NCI-H2029 treated with DMSO at 0.1 percent for 48 hours (cell line): ENCODE results near the gene ZNF827.
"Not testable (repeated sequence)": the region's sequence is repeated elsewhere in the genome, so short reads cannot be mapped to it uniquely, and the experiment has no call there.

Experiments used
- DNase-seq: peaks from one replicate; lab custom pipeline; 2025; lab: John Stamatoyannopoulos, UW

The ZNF827 gene

DNA sequence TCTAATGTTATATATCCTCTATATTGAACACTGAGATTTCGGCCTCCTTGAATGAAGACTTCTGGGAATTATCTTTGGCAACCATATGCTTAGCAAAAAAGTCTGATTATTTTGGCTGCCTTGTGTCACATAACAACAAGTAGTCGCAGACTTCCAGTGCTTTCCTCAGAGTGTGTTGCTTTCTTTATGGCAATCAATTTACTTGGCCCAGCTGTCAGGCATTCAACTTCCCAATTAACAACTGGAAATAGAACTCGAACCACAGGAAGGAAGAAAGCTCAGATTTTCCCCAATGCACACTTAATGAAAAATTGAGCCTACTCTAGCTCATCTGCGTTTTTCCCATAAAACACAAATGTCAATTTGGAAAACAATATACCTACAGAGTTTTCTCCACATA lies 71.6 kb downstream of the ZNF827 start:
- DNase-seq: no peak

DNA sequence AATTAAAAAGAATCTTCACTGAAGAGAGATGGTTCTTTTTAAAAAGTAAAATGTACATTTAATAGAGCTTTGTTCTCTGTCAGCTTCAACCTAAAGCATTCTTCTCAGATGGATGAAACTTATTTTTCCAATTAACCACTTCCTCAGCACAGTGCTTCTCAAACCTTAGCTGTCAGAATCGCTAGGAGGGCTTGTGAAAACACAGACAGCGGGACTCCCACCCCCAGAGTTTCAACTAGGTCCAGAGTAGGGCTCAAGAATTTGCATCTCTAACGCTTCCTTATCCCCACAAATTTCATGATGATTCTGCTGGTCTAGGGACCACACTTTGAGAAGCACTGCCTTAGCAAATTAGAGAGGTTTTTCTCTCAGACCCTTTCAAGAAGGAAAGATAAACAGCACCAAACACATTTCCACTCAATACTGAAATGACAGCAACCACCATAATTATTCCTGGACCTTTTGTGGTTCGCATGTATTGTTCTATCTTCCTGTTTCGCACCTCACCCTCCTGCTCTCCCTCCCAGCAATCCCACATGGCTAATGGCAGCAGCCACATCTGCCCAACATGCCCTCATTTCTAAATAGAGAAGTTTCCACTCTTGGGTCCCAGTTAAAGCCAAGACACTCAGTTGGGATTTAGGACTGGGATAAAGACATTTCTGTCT lies 73.2 kb downstream of the ZNF827 start:
- DNase-seq: no peak

DNA sequence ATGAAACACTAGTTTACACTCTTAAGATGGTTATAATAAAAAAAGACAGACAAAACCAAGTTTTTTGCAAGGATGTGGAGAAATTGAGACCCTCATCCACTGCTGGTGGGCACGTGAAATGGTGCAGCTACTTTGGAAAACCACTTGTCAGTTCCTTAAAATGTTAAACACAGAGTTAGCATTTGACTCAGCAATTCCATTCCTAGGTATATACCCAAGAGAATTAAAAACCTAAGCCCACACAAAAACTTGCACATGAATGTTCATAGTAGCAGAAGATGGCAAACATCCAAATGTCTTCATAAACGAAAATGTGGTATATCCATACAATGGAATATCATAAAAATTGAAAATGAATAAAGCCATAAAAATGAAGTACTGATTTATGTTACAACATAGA lies 75.4 kb downstream of the ZNF827 start:
- DNase-seq: no peak

DNA sequence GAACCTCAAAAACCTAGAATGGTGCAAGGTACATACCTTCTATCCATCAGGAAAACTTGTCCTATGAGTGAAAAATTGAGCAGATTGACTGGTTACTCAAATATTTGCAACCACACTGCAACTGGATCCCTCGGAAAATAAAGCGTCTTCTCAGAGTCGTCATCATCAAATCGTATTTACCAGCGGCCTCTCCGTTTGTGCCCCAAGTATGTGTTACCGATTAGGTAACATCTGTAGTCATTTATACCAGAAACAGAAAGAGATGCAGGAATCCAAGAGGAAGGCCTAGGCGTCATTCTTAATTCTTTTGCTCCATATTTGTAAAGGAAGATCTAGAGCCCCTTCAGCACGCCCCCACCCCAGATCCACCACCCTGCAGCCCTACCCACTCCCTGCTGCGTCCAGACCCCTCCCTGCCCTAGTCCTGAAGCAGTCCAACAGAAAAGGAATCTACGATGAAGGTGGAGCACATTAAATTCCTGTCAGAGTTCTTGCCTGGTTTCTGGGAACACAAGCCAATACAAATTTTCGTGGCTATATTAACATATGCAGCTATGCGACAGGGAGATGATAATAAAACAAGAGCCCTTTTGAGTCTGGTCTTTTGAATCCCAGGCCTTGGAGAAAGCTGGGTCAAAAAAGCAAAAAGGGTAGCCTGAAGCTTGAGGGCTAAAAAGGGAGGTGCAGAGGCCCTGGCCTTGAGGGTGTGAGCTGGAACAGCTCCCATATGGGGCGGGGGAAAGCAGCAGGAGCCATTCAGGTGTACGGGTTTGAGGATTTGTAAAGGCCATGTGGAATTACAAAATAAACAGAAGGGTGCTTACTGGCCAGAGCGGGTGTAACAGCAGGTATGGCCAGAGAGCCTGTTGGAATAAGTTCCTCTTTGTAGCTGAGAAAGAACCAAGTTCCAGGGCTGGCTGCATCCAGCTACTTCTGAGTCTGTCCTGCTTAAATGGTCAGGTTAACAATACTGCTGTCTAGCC lies 77.0 kb downstream of the ZNF827 start:
- no peak for DNase-seq

DNA sequence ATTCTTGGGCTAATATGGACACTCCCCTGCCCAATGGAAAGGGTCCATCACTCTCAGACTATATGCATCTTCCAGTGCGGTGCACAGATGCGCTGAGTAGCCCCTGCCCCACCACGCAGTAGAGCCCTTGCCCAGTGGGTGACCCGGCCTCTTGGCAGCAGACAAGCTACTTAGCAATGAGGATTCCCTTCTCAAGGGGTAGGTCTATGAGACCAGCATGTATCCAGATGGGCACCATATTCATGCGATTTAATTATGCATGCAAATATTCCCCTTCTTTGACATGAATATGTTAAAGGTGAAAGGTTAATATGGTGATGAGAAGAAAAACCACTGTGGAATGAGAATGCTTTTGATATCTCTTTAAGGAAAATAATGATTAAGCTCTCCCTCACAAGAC lies 77.7 kb downstream of the ZNF827 start:
- DNase-seq: no peak

DNA sequence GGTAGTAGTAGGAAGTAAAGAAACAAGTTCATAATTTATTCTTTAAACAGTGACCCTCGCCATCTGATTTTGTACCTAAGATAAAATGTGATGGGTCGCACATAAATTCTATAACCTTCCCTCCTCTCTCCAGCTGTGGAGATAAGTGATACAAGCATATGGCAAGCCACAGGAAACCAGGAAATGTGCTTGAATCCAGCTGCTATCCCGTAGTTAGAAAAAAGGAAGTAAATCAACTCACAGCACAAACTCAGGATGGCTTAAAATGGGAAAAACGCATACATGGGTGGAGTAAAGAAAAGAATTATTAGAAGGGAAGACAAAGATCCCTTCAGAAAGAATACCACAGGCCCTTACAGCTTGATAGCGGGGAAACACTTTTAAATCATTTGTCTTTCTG lies 78.2 kb downstream of the ZNF827 start:
- DNase-seq: no peak

DNA sequence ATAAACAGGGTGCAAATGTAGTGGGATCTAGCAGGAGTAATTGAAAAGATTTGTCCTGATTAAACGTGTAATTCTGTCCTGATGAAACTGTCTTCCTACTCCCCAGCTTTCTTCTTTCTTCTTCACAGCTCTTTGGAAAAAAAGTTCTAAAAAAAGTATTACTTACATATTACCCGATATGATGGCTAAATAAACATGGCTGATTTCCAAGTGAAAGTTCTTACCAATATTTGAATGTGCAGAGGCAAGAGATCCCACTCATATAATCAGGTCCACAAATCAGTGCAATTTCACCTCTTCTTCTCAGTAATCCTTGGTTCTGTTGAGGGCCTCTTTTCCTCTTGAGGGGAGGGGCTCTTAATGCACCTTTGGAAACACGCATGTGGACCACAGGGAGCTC lies 78.7 kb downstream of the ZNF827 start:
- no peak for DNase-seq

DNA sequence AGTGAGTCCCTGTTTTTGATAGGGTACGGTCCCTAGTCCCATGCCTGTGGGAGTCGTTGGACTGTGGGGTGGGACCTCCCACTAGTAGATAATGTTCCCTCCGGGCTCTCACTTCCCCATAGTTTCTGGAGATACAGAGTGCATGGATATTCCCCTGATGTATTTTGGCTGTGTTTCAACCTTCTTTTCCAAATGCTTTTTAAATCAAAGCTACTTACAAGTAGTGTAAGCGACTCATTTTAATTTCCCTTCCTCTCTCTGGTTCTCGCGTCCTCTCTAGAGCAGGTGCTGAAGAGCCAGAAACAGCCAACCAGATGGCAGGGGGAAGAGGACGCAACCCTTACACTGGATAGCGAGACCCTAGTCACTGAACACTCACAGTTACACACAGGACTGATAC lies 79.2 kb downstream of the ZNF827 start:
- no peak for DNase-seq

DNA sequence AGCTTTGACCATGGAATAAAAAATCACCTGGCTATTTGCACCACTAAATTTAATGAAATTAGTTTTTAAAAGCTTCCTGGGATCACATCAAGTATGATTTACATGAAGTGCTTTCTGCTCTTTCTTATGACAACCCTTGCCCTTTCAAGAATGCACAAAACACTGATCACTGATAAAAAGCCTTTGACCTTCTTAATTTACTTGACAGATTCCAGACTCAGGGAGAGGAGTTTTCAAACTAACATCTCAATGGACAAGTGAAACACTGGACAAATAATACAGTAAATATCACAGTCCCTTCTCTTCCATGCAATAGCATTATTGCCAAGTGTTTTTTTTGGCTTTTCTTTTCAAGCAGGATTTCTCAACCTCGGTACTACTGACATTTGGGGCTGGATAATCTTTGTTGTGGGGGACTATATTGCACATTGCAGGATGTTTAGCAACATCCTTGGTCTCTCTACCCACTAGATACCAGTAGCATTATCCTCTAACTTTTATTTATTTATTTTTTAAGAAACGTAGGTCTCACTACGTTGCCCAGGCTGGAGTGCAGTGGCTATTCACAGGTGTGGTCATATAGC lies 86.3 kb downstream of the ZNF827 start:
- no peak for DNase-seq

DNA sequence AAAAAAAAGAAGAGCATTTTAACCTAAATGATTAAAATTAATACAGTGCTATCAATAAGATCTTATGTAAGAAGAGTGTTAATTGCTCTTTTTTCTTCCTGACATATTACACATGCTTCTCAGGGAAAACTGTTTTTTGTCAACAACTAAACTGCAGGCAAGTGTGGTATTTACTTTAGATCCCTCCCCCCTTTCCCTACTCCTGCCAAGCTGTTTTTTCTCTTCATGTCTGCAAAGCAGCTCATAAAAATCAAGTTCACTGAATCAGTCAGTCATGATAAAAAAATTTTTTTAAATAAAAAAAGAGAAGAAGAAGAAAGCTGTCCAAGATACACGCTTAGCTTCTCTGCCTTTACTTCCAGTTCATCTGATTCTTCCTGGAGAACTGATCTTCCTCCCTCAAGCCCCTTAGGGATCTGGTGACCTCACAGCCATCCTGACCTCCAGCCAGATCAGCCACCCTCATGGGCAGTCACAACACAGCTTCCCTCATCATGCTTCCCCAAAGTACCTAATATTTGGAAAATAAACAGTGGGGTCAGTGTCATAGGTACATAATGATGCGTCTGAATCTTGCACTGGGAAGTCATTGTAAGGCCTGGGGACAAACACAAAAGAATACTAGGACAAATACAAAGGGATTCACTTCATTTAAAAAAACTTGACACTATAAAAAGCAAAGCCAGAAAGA lies 87.0 kb downstream of the ZNF827 start:
- DNase-seq: no peak

DNA sequence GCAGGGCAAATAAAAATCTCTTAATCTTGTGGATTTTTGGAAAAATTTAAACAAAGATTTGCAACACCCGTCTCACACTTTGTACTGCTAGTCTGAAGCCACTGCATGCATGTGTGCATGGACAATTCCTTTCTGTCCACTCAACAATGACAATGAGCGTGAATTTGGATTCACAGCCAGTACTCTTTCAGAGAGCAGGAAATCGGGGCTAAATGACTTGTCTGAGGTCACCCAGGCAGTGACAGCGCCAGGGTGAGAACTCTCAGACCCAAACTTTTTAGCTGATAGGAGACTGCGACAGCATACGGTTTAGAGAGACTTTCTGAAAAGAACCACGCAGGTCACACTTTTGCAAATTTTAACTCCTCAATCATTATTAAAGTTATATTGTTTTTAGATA lies 90.9 kb downstream of the ZNF827 start:
- no peak for DNase-seq

DNA sequence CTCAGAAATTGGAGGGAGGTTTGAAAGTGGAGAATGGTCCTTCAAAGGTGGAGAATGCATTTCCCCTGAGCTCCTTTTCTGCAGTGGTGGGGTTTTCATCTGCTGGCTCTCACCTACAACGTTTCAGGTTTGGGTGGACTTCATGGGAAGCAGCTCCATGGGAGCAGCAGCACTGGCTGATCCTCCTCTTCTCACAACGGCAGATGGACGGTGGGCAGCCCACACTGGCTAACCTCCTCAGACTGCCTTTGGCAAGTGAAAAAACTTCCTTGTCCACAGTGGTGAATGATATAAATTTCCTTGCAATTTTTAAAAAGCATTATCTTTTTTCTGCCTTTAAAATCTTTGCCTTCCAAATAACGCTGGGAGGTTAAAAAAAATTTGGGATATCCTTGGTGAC lies 93.5 kb downstream of the ZNF827 start:
- no peak for DNase-seq

DNA sequence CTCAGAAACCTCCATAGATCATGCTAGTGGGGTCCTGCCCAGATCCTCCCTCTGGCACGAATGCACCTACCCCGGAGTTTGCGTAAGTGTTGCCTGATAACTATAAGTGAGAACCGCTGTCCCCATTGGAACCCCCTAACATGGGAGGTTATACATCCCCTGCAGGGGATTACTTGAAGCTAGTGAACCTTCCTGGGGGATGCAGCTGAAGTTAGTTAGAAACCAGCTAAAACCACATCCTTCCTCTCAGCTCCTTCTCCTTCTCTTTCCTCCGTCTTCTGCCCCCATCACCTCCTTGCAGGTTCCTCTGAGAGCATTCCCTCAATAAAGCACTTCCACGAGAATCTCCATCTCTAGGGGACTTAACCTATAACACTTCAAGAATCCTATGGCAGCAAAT lies 95.0 kb downstream of the ZNF827 start:
- DNase-seq: no peak

DNA sequence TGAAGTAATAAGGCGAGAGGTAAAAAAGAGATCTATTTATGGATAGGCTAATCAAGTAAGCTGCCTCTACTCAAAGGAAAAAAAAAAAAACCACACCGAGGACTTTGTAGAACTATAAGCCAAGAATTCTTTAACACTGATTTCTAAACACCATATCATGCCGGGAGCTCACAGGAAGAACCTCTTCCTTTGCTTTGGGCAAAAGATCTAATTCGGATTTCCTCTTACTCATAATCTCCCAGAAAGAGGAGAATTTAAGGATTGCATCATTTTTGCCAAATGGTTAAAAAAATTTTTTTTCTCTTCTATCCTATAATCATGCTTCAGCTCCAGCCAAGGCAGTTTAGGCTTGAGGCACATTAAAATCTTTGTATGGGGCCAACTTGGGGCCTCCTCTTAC lies 95.5 kb downstream of the ZNF827 start:
- DNase-seq: no peak

DNA sequence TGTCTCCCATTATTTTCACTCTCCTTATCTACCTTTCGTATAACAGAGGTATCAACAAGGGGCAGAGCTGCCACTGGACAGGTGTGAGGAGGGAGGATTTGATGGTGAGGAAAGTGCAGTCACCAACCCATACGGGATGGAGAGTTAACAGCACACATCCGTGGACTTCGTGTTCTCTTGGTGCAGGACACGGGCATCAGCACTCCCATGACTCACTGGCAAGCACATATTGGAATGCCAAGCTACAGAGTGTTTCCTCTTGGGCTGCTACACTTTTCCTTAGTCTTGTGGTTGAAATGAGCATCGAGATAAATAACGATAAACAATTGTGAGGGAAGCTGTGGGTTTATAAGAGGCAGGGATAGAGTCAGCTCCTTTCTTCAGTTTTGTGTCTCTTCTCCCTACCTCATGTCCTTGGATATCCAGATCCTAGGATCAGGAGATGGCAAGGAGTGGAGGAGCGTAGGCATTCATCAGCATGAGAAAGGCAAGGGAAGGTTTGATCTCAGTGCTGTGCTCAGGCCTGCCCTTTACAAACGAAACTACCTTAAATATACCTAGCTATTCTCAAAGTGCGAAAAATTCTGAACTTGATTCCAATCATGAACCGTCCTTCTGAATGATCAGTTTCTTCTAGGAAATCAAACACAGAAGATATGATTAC lies 96.3 kb downstream of the ZNF827 start:
- no peak for DNase-seq

DNA sequence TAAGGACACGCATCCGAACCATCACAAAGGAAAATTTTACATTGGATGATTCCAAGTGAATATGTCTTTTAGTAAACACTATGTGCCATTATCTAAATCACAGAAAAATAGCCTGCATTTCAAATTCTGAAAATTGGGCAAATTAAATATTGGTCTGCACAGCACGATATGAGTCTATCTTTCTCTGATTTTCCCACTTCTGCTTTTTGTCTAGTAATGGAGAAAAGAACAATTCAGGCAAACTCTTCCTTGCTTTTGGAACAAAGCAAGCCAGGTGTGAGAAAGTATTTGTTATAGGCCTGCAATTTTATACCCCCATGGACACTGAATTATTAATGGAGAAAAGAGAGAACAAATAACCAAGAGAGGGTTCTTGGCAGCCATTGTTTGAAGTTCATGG lies 97.8 kb downstream of the ZNF827 start:
- DNase-seq: no peak

DNA sequence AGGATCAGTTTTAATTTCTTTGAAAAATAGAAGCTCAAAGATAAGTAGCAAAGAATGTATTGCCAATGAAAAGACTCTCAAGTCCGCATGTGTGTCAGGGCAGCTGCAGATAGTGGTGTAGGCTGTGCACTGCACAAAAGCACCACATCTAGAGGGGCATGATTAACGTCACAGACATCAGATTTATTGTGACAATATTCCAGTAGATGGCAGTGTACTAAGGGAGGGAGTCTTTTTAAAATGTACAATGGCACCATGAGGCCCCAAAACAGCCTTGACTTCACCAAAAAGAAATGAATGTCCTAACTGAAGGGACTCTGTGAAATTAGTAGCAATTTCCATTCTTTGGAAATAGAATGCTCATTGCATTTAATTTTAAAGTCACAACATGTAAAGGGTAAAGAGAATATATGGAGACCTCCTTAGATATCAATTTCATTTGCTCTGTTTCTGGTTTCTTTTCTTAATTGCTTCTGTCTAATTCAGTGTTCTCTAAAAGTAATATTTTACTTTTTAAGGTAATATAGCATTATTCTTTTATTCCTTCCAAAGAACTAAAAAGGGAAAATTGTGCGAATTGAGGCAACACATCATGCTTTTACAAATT lies 98.4 kb downstream of the ZNF827 start:
- DNase-seq: no peak

DNA sequence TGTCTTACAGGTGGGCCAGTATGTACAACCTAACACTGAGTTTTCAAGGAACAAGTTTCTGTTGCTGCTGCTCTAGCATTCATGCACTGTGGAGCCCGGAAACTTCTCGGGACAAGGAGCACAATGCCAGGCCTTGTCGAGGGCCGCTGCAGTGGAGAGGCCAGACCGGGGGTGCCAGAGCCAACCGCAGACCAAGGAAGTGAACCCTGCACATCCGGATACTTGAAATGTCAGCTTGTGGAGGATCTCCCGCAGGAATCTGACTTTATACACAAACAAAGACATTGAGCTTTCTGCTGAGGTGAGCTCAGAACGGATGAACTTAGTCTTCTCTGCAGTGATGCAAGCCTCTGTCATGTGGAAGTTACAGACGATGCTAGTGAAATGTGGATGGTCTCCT lies 99.5 kb downstream of the ZNF827 start:
- no peak for DNase-seq

DNA sequence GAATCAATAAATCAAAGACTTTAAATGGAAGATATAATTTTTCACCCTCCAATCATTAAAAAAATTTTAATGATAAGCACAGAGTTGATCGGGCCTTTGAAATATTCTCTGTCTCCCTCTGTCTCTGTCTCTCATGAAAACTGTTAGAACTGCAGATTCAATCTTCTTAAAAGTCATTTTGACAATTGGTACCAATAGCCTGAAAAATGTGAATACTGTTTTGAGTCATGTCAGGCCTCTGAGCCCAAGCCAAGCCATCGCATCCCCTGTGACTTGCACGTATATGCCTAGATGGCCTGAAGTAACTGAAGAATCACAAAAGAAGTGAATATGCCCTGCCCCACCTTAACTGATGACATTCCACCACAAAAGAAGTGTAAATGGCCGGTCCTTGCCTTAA lies 106.2 kb downstream of the ZNF827 start:
- DNase-seq: not testable (repeated sequence)

DNA sequence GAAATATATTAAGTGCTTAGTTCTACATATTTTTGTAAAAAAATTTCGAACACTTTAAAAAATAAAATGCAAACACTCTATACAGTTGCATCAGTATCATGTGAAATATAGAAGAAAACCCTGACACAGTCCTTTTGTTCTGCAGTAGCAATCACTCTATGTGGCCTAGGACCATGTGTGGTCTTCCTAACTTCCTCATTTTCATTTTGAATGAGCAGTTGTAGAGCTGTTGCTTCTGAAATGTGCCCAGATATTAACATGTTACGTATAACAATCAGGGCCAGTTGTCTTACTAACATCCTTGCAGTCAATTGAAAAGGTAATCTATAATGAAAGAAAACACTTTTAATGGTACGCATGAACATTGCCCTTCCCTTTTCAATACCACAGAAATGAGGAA lies 107.9 kb downstream of the ZNF827 start:
- DNase-seq: no peak

DNA sequence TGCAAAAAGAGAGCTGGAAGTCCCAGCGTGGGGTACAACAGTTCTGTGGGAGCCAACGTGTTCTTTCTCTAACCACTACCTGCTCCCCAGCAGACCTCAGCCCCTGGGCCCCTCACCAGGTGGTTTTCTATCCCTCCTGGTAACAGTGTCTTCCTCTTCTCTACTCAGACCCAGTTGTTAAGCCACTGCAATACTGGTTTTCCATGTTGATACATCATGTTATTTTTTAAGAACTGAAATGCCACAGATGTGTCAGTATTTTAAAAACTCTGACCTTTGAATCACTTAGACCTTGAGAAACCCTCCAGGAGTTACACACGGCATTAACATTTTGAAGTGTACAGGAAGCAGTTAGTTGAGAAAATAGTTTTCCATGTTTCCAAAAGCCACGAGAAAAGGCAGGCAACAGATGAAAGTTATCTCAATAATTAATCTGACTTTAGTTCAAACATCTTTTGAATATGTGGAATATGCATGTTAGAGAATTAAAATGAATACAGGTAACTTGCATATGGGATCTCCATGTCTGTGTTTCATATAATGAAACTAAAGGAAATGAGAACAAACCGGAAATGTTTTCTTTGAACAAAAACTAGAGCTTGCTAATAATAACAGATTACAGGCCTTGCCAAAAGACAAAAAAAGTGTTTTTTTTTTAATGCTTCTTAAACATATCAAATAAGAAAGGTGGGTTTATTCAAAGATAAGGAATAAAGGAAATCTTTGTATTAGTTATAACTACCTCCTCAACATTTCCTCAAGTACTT lies 108.8 kb downstream of the ZNF827 start:
- no peak for DNase-seq
